ENCODE data around the gene ZNF460.
"Not testable (repeated sequence)": the region's sequence is repeated elsewhere in the genome, so short reads cannot be mapped to it uniquely, and the experiment has no call there.

ZNF460 gene

GRCh38 chr19:57242821-57243220 lies 37.5 kb upstream of the ZNF460 start:
- ChIA-PET CTCF (no interaction called here), POLR2A (interaction anchor here (0.6 kb wide), 1 partner anchor 19 kb away, joined by 3 read pairs; no protein-coding TSS in a partner anchor)
- 98% methylated on average over 4 of the region's 5 CpGs for WGBS (ENCODE audit: insufficient coverage)
- DNase-seq, result no peak
- Histone ChIP-seq H3K36me3 (ENCODE audit: control insufficient read depth in 4 of 4, insufficient read depth in 4 of 4, low read length in 3 of 4) (peaks cover 5 to 37% (median 25%) of the 10 kb centered on the region in 4 experiments), H3K27me3 (replicated peaks in 2 of 5; ENCODE audit: control insufficient read depth in 4 of 5, insufficient read depth in 5 of 5, low read length in 4 of 5) (no peaks in the 10 kb centered on the region), H3K4me3 (ENCODE audit: control insufficient read depth in 1 of 7, extremely low read depth in 1 of 7, insufficient read depth in 4 of 7, low read depth in 2 of 7, low read length in 6 of 7) (no peak overlapping the region), H3K27ac (ENCODE audit: insufficient read depth in 1 of 2, low read depth in 1 of 2, low read length in 2 of 2, poor library complexity in 1 of 2, severe bottlenecking in 2 of 2) (no peak overlapping the region), H3K4me1 (ENCODE audit: control extremely low read depth in 1 of 4, control insufficient read depth in 4 of 4, insufficient read depth in 4 of 4, low read length in 3 of 4) (peaks cover 9 to 23% (median 15%) of the 10 kb centered on the region in 4 experiments), H3K9me3 (ENCODE audit: control extremely low read depth in 1 of 5, control insufficient read depth in 4 of 5, insufficient read depth in 2 of 5, low read depth in 1 of 5, low read length in 4 of 5) (no peaks in the 10 kb centered on the region)

GRCh38 chr19:57244513-57244912 lies 35.8 kb upstream of the ZNF460 start:
- Histone ChIP-seq H3K27me3 (replicated peaks in 2 of 5; ENCODE audit: control insufficient read depth in 4 of 5, insufficient read depth in 5 of 5, low read length in 4 of 5) (no peaks in the 10 kb centered on the region), H3K27ac (ENCODE audit: insufficient read depth in 1 of 2, low read depth in 1 of 2, low read length in 2 of 2, poor library complexity in 1 of 2, severe bottlenecking in 2 of 2) (no peak overlapping the region), H3K4me3 (ENCODE audit: control insufficient read depth in 1 of 7, extremely low read depth in 1 of 7, insufficient read depth in 4 of 7, low read depth in 2 of 7, low read length in 6 of 7) (no peak overlapping the region), H3K36me3 (ENCODE audit: control insufficient read depth in 4 of 4, insufficient read depth in 4 of 4, low read length in 3 of 4) (peaks cover 9 to 49% (median 39%) of the 10 kb centered on the region in 4 experiments), H3K9me3 (ENCODE audit: control extremely low read depth in 1 of 5, control insufficient read depth in 4 of 5, insufficient read depth in 2 of 5, low read depth in 1 of 5, low read length in 4 of 5) (peaks cover 0 to 3% (median 0%) of the 10 kb centered on the region in 5 experiments), H3K4me1 (ENCODE audit: control extremely low read depth in 1 of 4, control insufficient read depth in 4 of 4, insufficient read depth in 4 of 4, low read length in 3 of 4) (peaks cover 9 to 23% (median 15%) of the 10 kb centered on the region in 4 experiments)
- ChIA-PET POLR2A (no interaction called here), CTCF (no interaction called here)
- DNase-seq, result no peak
- 71% methylated on average over 4 of the region's 5 CpGs for WGBS (ENCODE audit: insufficient coverage)

GRCh38 chr19:57245066-57245465 lies 35.2 kb upstream of the ZNF460 start:
- DNase-seq, result no peak
- 94% methylated on average over 2 of the region's 5 CpGs for WGBS (ENCODE audit: insufficient coverage)

GRCh38 chr19:57245959-57246358 lies 34.3 kb upstream of the ZNF460 start:
- H3K4me3 ChIP-seq (ENCODE audit: control insufficient read depth in 1 of 7, extremely low read depth in 1 of 7, insufficient read depth in 4 of 7, low read depth in 2 of 7, low read length in 6 of 7), result no peak overlapping the region
- peaks cover 12 to 56% (median 47%) of the 10 kb centered on the region in 4 experiments for H3K36me3 ChIP-seq (ENCODE audit: control insufficient read depth in 4 of 4, insufficient read depth in 4 of 4, low read length in 3 of 4)
- peaks cover 9 to 15% (median 12%) of the 10 kb centered on the region in 4 experiments for H3K4me1 ChIP-seq (ENCODE audit: control extremely low read depth in 1 of 4, control insufficient read depth in 4 of 4, insufficient read depth in 4 of 4, low read length in 3 of 4)
- no peak overlapping the region for H3K27ac ChIP-seq (ENCODE audit: insufficient read depth in 1 of 2, low read depth in 1 of 2, low read length in 2 of 2, poor library complexity in 1 of 2, severe bottlenecking in 2 of 2)
- ChIA-PET POLR2A (interaction anchor here (0.5 to 0.7 kb wide), 2 partner anchors 22 to 27 kb away, joined by 6 to 7 read pairs; no protein-coding TSS in a partner anchor), CTCF (no interaction called here)
- no peak for DNase-seq
- H3K9me3 ChIP-seq (ENCODE audit: control extremely low read depth in 1 of 5, control insufficient read depth in 4 of 5, insufficient read depth in 2 of 5, low read depth in 1 of 5, low read length in 4 of 5), result peaks cover 0 to 9% (median 0%) of the 10 kb centered on the region in 5 experiments
- 94% methylated on average over 4 of the region's 6 CpGs for WGBS (ENCODE audit: insufficient coverage)
- H3K27me3 ChIP-seq (replicated peaks in 2 of 5; ENCODE audit: control insufficient read depth in 4 of 5, insufficient read depth in 5 of 5, low read length in 4 of 5), result no peaks in the 10 kb centered on the region

More at GRCh38 chr19:57245066-57245465, 35.2 kb upstream of the ZNF460 start:
- no peak overlapping the region for H3K4me3 ChIP-seq (ENCODE audit: control insufficient read depth in 1 of 7, extremely low read depth in 1 of 7, insufficient read depth in 4 of 7, low read depth in 2 of 7, low read length in 6 of 7)
- no peaks in the 10 kb centered on the region for H3K27me3 ChIP-seq (replicated peaks in 2 of 5; ENCODE audit: control insufficient read depth in 4 of 5, insufficient read depth in 5 of 5, low read length in 4 of 5)
- peaks cover 9 to 18% (median 14%) of the 10 kb centered on the region in 4 experiments for H3K4me1 ChIP-seq (ENCODE audit: control extremely low read depth in 1 of 4, control insufficient read depth in 4 of 4, insufficient read depth in 4 of 4, low read length in 3 of 4)
- H3K27ac ChIP-seq (ENCODE audit: insufficient read depth in 1 of 2, low read depth in 1 of 2, low read length in 2 of 2, poor library complexity in 1 of 2, severe bottlenecking in 2 of 2), result no peak overlapping the region
- H3K9me3 ChIP-seq (ENCODE audit: control extremely low read depth in 1 of 5, control insufficient read depth in 4 of 5, insufficient read depth in 2 of 5, low read depth in 1 of 5, low read length in 4 of 5), result peaks cover 0 to 6% (median 0%) of the 10 kb centered on the region in 5 experiments
- peaks cover 9 to 51% (median 41%) of the 10 kb centered on the region in 4 experiments for H3K36me3 ChIP-seq (ENCODE audit: control insufficient read depth in 4 of 4, insufficient read depth in 4 of 4, low read length in 3 of 4)
- ChIA-PET POLR2A (no interaction called here), CTCF (no interaction called here)

- peaks cover 0 to 22% (median 0%) of the 10 kb centered on the region in 5 experiments for H3K9me3 ChIP-seq (ENCODE audit: control extremely low read depth in 1 of 5, control insufficient read depth in 4 of 5, insufficient read depth in 2 of 5, low read depth in 1 of 5, low read length in 4 of 5)
- WGBS (ENCODE audit: insufficient coverage), result 42% methylated on average over 2 of the region's 6 CpGs
- CTCF ChIA-PET, result interaction anchor here (0.7 kb wide), 1 partner anchor 10 kb away, joined by 3 read pairs; no protein-coding TSS in a partner anchor
- no peak for DNase-seq
- H3K4me3 ChIP-seq (ENCODE audit: control insufficient read depth in 1 of 7, extremely low read depth in 1 of 7, insufficient read depth in 4 of 7, low read depth in 2 of 7, low read length in 6 of 7), result no peak overlapping the region
- H3K4me1 ChIP-seq (ENCODE audit: control extremely low read depth in 1 of 4, control insufficient read depth in 4 of 4, insufficient read depth in 4 of 4, low read length in 3 of 4), result no peaks in the 10 kb centered on the region
- H3K27me3 ChIP-seq (replicated peaks in 2 of 5; ENCODE audit: control insufficient read depth in 4 of 5, insufficient read depth in 5 of 5, low read length in 4 of 5), result no peaks in the 10 kb centered on the region
- POLR2A ChIA-PET, result no interaction called here
- H3K27ac ChIP-seq (ENCODE audit: insufficient read depth in 1 of 2, low read depth in 1 of 2, low read length in 2 of 2, poor library complexity in 1 of 2, severe bottlenecking in 2 of 2), result no peak overlapping the region
- peaks cover 24 to 78% (median 64%) of the 10 kb centered on the region in 4 experiments for H3K36me3 ChIP-seq (ENCODE audit: control insufficient read depth in 4 of 4, insufficient read depth in 4 of 4, low read length in 3 of 4)
Measured at GRCh38 chr19:57248646-57249045, 31.6 kb upstream of the ZNF460 start.

- ChIA-PET POLR2A (no interaction called here), CTCF (no interaction called here)
- no peaks in the 10 kb centered on the region for H3K4me1 ChIP-seq (ENCODE audit: control extremely low read depth in 1 of 4, control insufficient read depth in 4 of 4, insufficient read depth in 4 of 4, low read length in 3 of 4)
- H3K4me3 ChIP-seq (ENCODE audit: control insufficient read depth in 1 of 7, extremely low read depth in 1 of 7, insufficient read depth in 4 of 7, low read depth in 2 of 7, low read length in 6 of 7), result no peak overlapping the region
- no CpG with 5 or more reads among the region's 1 CpG for WGBS (ENCODE audit: insufficient coverage)
- no peak overlapping the region for H3K27ac ChIP-seq (ENCODE audit: insufficient read depth in 1 of 2, low read depth in 1 of 2, low read length in 2 of 2, poor library complexity in 1 of 2, severe bottlenecking in 2 of 2)
- no peaks in the 10 kb centered on the region for H3K27me3 ChIP-seq (replicated peaks in 2 of 5; ENCODE audit: control insufficient read depth in 4 of 5, insufficient read depth in 5 of 5, low read length in 4 of 5)
- peaks cover 24 to 80% (median 68%) of the 10 kb centered on the region in 4 experiments for H3K36me3 ChIP-seq (ENCODE audit: control insufficient read depth in 4 of 4, insufficient read depth in 4 of 4, low read length in 3 of 4)
- no peak for DNase-seq
- H3K9me3 ChIP-seq (ENCODE audit: control extremely low read depth in 1 of 5, control insufficient read depth in 4 of 5, insufficient read depth in 2 of 5, low read depth in 1 of 5, low read length in 4 of 5), result peaks cover 0 to 28% (median 3%) of the 10 kb centered on the region in 5 experiments
Measured at GRCh38 chr19:57249329-57249728, 31.0 kb upstream of the ZNF460 start.

- WGBS (ENCODE audit: insufficient coverage), result 100% methylated on average over 3 of the region's 11 CpGs
- H3K4me3 ChIP-seq (ENCODE audit: control insufficient read depth in 1 of 7, extremely low read depth in 1 of 7, insufficient read depth in 4 of 7, low read depth in 2 of 7, low read length in 6 of 7); H3K4me1 ChIP-seq (ENCODE audit: control extremely low read depth in 1 of 4, control insufficient read depth in 4 of 4, insufficient read depth in 4 of 4, low read length in 3 of 4); DNase-seq; CTCF ChIA-PET; POLR2A ChIA-PET; H3K27me3 ChIP-seq (replicated peaks in 2 of 5; ENCODE audit: control insufficient read depth in 4 of 5, insufficient read depth in 5 of 5, low read length in 4 of 5); H3K27ac ChIP-seq (ENCODE audit: insufficient read depth in 1 of 2, low read depth in 1 of 2, low read length in 2 of 2, poor library complexity in 1 of 2, severe bottlenecking in 2 of 2): not testable (repeated sequence)
- Histone ChIP-seq H3K9me3 (ENCODE audit: control extremely low read depth in 1 of 5, control insufficient read depth in 4 of 5, insufficient read depth in 2 of 5, low read depth in 1 of 5, low read length in 4 of 5) (peaks cover 0 to 30% (median 3%) of the 10 kb centered on the region in 5 experiments), H3K36me3 (ENCODE audit: control insufficient read depth in 4 of 4, insufficient read depth in 4 of 4, low read length in 3 of 4) (peaks cover 21 to 54% (median 44%) of the 10 kb centered on the region in 4 experiments)
Measured at GRCh38 chr19:57253767-57254166, 26.5 kb upstream of the ZNF460 start.

Measured in common myeloid progenitor, CD34-positive (primary cell).